ENCODE data around the gene GANAB. TPM values are rescaled to one million over a fixed set of nuclear protein-coding genes. Genes with fewer than 3 reads are reported as not detected.

Gene GANAB
- total RNA-seq, 3 donors from 2014 or later (not counting 1 experiment from before 2014, with no cell fraction given): 236 to 275 (median 246) TPM

DNA sequence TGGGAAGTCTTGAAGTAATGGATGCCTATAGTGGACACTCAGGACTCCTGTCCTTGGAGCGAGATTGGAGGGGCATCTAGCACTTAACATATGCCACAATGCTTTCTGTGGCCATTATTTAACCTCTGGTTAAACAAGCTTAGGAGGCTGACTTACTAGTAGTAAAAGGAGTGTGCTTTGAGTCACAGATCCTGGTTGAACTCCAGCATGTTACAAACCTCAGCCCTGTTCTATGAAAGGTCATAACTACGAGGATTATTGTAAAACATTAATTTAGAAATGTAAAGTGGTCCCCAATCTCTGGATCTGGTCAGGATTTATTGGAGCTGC, 26.7 kb upstream of the GANAB start:
- H3K36me3 Mint-ChIP-seq: peaks cover 6% of the 10 kb centered on the region
- intact Hi-C loops (cut with micrococcal nuclease): loop anchor here (5.0 kb wide), 1 partner anchor 34 kb away; the partner anchor contains the start of genes BSCL2 and GNG3
- peaks cover 34 to 47% of the 10 kb centered on the region in 2 donors for H3K4me1 Mint-ChIP-seq
- no peak overlapping the region for H3K27ac ChIP-seq (ENCODE audit: low read length)
- no peaks in the 10 kb centered on the region for H3K27me3 ChIP-seq (ENCODE audit: control insufficient read depth, insufficient read depth, low read length)
- H3K9me3 ChIP-seq (ENCODE audit: control insufficient read depth, insufficient read depth, low read length): no peaks in the 10 kb centered on the region
- no peak for ATAC-seq
- H3K4me3 Mint-ChIP-seq: peak overlapping the region; percentile 99
- TF ChIP-seq, protein P1, sequence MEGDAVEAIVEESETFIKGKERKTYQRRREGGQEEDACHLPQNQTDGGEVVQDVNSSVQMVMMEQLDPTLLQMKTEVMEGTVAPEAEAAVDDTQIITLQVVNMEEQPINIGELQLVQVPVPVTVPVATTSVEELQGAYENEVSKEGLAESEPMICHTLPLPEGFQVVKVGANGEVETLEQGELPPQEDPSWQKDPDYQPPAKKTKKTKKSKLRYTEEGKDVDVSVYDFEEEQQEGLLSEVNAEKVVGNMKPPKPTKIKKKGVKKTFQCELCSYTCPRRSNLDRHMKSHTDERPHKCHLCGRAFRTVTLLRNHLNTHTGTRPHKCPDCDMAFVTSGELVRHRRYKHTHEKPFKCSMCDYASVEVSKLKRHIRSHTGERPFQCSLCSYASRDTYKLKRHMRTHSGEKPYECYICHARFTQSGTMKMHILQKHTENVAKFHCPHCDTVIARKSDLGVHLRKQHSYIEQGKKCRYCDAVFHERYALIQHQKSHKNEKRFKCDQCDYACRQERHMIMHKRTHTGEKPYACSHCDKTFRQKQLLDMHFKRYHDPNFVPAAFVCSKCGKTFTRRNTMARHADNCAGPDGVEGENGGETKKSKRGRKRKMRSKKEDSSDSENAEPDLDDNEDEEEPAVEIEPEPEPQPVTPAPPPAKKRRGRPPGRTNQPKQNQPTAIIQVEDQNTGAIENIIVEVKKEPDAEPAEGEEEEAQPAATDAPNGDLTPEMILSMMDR (IDR thresholded peaks at IDR 0.05): no peak
- WGBS (ENCODE audit: insufficient coverage): 87% methylated on average over 2 of the region's 2 CpGs
- DNase-seq: no peak
- peaks cover 32% of the 10 kb centered on the region for H3K4me1 ChIP-seq (ENCODE audit: control insufficient read depth, insufficient read depth, low read length)
- no peaks in the 10 kb centered on the region for H3K27me3 Mint-ChIP-seq (ENCODE audit: low read depth in 2 of 2)
- H3K9me3 Mint-ChIP-seq: no peaks in the 10 kb centered on the region
- H3K4me3 ChIP-seq (ENCODE audit: low read length): no peak overlapping the region
- peaks cover 20% of the 10 kb centered on the region for H3K36me3 ChIP-seq (ENCODE audit: control insufficient read depth, insufficient read depth, low read length)
- peak overlapping the region; percentile 92 to 97 for H3K27ac Mint-ChIP-seq

DNA sequence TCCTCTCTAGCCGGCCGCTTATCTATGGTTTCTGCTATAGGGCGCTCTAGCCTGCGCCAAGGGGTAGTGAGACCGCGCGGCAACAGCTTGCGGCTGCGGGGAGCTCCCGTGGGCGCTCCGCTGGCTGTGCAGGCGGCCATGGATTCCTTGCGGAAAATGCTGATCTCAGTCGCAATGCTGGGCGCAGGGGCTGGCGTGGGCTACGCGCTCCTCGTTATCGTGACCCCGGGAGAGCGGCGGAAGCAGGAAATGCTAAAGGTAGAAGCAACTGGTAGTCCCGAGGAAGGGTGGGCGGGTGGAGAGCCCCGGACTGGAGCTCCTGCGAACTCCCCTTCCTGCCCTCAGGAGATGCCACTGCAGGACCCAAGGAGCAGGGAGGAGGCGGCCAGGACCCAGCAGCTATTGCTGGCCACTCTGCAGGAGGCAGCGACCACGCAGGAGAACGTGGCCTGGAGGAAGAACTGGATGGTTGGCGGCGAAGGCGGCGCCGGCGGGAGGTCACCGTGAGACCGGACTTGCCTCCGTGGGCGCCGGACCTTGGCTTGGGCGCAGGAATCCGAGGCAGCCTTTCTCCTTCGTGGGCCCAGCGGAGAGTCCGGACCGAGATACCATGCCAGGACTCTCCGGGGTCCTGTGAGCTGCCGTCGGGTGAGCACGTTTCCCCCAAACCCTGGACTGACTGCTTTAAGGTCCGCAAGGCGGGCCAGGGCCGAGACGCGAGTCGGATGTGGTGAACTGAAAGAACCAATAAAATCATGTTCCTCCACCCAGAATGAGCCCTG, 25.4 kb upstream of the GANAB start, which contains the start of the genes LBHD1 and UQCC3:
LBHD1 (minus strand) TSS at position 660 of the 782 bp plus-strand sequence. CDS start 2,236 bp downstream, outside the sequence.
UQCC3 (plus strand) TSS at position 66 of the 782 bp plus-strand sequence; CDS start at position 139, 73 bp downstream.
- H3K27me3 ChIP-seq (ENCODE audit: control insufficient read depth, insufficient read depth, low read length): no peaks in the 10 kb centered on the region
- H3K27ac Mint-ChIP-seq: peak within 1 kb of the TSS; percentile 92 to 97
- H3K4me3 ChIP-seq (ENCODE audit: low read length): peak within 1 kb of the TSS; percentile 85
- DNase-seq (peak; percentile 76 to 85), ATAC-seq (peak; percentile 78 to 93 (median 86))
- peaks cover 9% of the 10 kb centered on the region for H3K36me3 ChIP-seq (ENCODE audit: control insufficient read depth, insufficient read depth, low read length)
- TF ChIP-seq, protein P1 (IDR thresholded peaks at IDR 0.05): no peak
- peaks cover under 1% of the 10 kb centered on the region for H3K36me3 Mint-ChIP-seq
- H3K9me3 ChIP-seq (ENCODE audit: control insufficient read depth, insufficient read depth, low read length): no peaks in the 10 kb centered on the region
- WGBS (ENCODE audit: insufficient coverage): under 1% methylated on average over 59 of the region's 59 CpGs
- peaks cover 27% of the 10 kb centered on the region for H3K4me1 ChIP-seq (ENCODE audit: control insufficient read depth, insufficient read depth, low read length)
- peak within 1 kb of the TSS; percentile 59 for H3K27ac ChIP-seq (ENCODE audit: low read length)
- peaks cover 21 to 36% of the 10 kb centered on the region in 2 donors for H3K4me1 Mint-ChIP-seq
- H3K9me3 Mint-ChIP-seq: no peaks in the 10 kb centered on the region
- no peaks in the 10 kb centered on the region for H3K27me3 Mint-ChIP-seq (ENCODE audit: low read depth in 2 of 2)
- H3K4me3 Mint-ChIP-seq: peak within 1 kb of the TSS; percentile 99
- intact Hi-C loops (cut with micrococcal nuclease): loop anchor here (5.0 kb wide), 1 partner anchor 36 kb away; the partner anchor contains the start of genes BSCL2 and GNG3

DNA sequence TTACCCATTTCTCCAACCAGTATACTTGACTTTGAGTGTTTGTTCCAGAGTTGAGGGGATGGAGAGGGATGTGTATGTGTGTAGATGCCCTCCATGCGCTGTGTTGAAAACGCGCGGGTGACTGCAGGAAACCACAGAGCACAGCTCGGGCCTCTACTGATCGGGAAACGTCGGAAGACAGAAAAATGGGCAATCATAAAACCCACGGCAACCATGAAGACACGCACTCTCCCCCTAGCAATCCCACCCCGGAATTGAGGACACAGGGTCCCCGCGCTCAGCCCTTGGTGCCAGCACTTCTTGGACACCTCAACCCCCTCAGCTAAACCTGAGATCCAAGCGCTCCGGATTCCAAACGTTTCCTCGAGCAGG, 24.8 kb upstream of the GANAB start:
- no peaks in the 10 kb centered on the region for H3K27me3 ChIP-seq (ENCODE audit: control insufficient read depth, insufficient read depth, low read length)
- TF ChIP-seq, protein P1 (IDR thresholded peaks at IDR 0.05): no peak
- H3K27me3 Mint-ChIP-seq (ENCODE audit: low read depth in 2 of 2): no peaks in the 10 kb centered on the region
- no peaks in the 10 kb centered on the region for H3K9me3 ChIP-seq (ENCODE audit: control insufficient read depth, insufficient read depth, low read length)
- intact Hi-C loops (cut with micrococcal nuclease): loop anchor here (5.0 kb wide), 1 partner anchor 36 kb away; the partner anchor contains the start of genes BSCL2 and GNG3
- peaks cover 25 to 40% of the 10 kb centered on the region in 2 donors for H3K4me1 Mint-ChIP-seq
- H3K36me3 ChIP-seq (ENCODE audit: control insufficient read depth, insufficient read depth, low read length): peaks cover 8% of the 10 kb centered on the region
- DNase-seq (peak in 1 of 2 donors; percentile 71), ATAC-seq (peak; percentile 16 to 35 (median 29))
- H3K4me3 Mint-ChIP-seq: peak overlapping the region; percentile 99
- H3K27ac Mint-ChIP-seq: peak overlapping the region; percentile 92 to 97
- H3K4me1 ChIP-seq (ENCODE audit: control insufficient read depth, insufficient read depth, low read length): peaks cover 33% of the 10 kb centered on the region
- peak overlapping the region; percentile 85 for H3K4me3 ChIP-seq (ENCODE audit: low read length)
- WGBS (ENCODE audit: insufficient coverage): 0% methylated on average over 17 of the region's 17 CpGs
- H3K36me3 Mint-ChIP-seq: no peaks in the 10 kb centered on the region
- H3K27ac ChIP-seq (ENCODE audit: low read length): peak overlapping the region; percentile 59
- H3K9me3 Mint-ChIP-seq: no peaks in the 10 kb centered on the region
